Right cardiac atrium (tissue), 5 donors: ENCODE results near the gene WWOX. TPM values are rescaled to one million over a fixed set of nuclear protein-coding genes. Genes with fewer than 3 reads are reported as not detected.
A peak's percentile ranks its signal among the peaks of the same experiment; 100 is the strongest.

Experiments used
- ATAC-seq, 2 donors: fragments of 200-7000 bp; cut with Tn5 transposase; one replicate each; pipeline versions ENCODE4 v1.8.0 to v1.9.1; 2020; ENCODE audit warnings: moderate library complexity in 2 of 2, mild to moderate bottlenecking in 1 of 2
- DNase-seq, 3 donors: peaks; one replicate each; pipeline ENCODE4 v3.0.0-alpha.2; 2020
- H3K27ac ChIP-seq: one replicate; pipeline ENCODE4 v1.5.1; 2013; ENCODE audit warnings: mild to moderate bottlenecking, low read length, control low read depth, moderate library complexity
- H3K27me3 ChIP-seq: one replicate; pipeline ENCODE4 v1.6.1; 2013; ENCODE audit not compliant: control insufficient read depth, insufficient read depth
- H3K4me1 ChIP-seq: one replicate; pipeline ENCODE4 v1.6.1; 2013; ENCODE audit warnings: low read length; ENCODE audit not compliant: control insufficient read depth, insufficient read depth
- H3K4me3 ChIP-seq: one replicate; pipeline ENCODE4 v1.5.1; 2013; ENCODE audit warnings: low read length, control low read depth
- H3K9me3 ChIP-seq: one replicate; pipeline ENCODE4 v1.6.1; 2013; ENCODE audit warnings: low read length; ENCODE audit not compliant: control insufficient read depth
- WGBS: extraction: QIAGEN DNeasy Blood & Tissue Kit; methylation state at CpG from one replicate; pipeline ENCODE4 v1.1.7; 2013; 5-methylcytosine and 5-hydroxymethylcytosine counted together
- intact Hi-C, 4 donors: fragments of 100-400 bp; cut with DNase I; formaldehyde crosslinking; loops; one replicate each; pipeline versions ENCODE4 v1.11.0 to v1.14.0; 2022 to 2023
- polyA plus RNA-seq: library from polyadenylated mRNA; stranded (reverse); fragments of 200-250 nt; gene quantifications from one replicate; pipeline ENCODE4 v1.2.3, GENCODE V29; 2013
- total RNA-seq, 4 donors: library from RNA; stranded (reverse); fragmentation: NEBNext Ultra II Directional; extraction: Animal tissue kit (Norgen Biotek cat#: 25700); gene quantifications; one replicate each; pipeline ENCODE4 v1.2.1, GENCODE V29; 2021
- donor health status: healthy with polysubstance abuse.
- donor health status: DM: no; HTN: yes; CAD: no.
- donor health status: DM: no; HTN: no; CAD: no.
- donor health status: DM: no; HTN: yes; CAD: no; lungs with severe emphysema.
- donor health status: DM: yes; HTN: yes; CAD: no.

WWOX gene
- total and polyA plus RNA-seq, 5 donors, result 6.0 to 14.9 (median 13.1) TPM

DNA sequence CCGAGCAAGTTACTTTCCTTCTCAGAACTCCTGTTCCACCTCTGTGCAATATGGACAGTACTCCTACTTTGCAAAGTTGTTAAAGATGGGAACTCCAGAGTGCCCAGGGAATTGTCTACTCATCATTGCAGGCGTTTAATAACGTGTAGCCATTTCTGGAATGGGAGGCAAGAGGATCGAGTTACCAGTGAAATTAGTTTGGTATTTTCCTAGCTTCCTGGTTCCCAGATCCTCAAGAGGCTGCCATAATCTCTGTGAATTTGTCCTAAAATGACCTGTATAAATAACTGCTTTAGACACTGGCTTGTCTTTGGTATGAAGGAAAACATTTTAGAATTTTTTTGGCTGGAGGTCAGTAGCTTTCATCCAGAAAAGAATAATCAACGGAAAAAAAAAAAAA is 27.7 kb downstream of the WWOX start:
- WGBS, result 31% methylated on average over 5 of the region's 5 CpGs
- intact Hi-C loops, result loop anchor here (5.0 to 10.0 kb wide), 4 partner anchors 108 to 1478 kb away; partner anchors contain the start of gene MAF (in 1 of the 4)
- ATAC-seq, result peak in 1 of 2 donors; percentile 71

DNA sequence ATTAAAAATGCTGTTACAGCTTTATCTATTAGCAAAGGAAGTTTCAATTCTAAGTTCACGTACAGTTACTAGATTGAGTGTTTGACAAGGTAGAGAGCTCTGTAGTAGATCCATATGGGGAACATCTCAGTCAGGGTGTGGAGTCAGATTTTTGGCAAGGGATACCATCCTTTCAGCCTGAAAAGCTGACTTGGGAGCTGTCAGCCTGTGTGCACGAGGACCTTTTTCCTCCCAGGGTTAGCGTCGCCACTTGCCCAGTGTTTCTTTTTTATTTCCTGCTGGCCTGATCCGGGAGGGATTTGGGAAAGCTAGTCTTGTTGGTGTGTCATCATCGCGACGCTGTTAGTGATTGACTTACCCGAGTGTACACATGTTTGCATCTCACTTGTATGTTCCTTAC is 29.5 kb downstream of the WWOX start:
- intact Hi-C loops, result loop anchor here (5.0 to 10.0 kb wide), 4 partner anchors 106 to 1476 kb away; partner anchors contain the start of gene MAF (in 1 of the 4)
- no peaks in the 10 kb centered on the region for H3K9me3 ChIP-seq
- ATAC-seq (peak; percentile 47 to 53), DNase-seq (no peak)
- 38% methylated on average over 9 of the region's 9 CpGs for WGBS
- H3K27me3 ChIP-seq, result no peaks in the 10 kb centered on the region
- no peak overlapping the region for H3K27ac ChIP-seq
- no peak overlapping the region for H3K4me3 ChIP-seq
- peaks cover 2% of the 10 kb centered on the region for H3K4me1 ChIP-seq

More for the DNA sequence above, 27.7 kb downstream of the WWOX start:
- H3K4me1 ChIP-seq, result peaks cover 2% of the 10 kb centered on the region
- peak overlapping the region; percentile 45 for H3K27ac ChIP-seq
- no peaks in the 10 kb centered on the region for H3K9me3 ChIP-seq
- no peaks in the 10 kb centered on the region for H3K27me3 ChIP-seq
- DNase-seq, result no peak
- no peak overlapping the region for H3K4me3 ChIP-seq

DNA sequence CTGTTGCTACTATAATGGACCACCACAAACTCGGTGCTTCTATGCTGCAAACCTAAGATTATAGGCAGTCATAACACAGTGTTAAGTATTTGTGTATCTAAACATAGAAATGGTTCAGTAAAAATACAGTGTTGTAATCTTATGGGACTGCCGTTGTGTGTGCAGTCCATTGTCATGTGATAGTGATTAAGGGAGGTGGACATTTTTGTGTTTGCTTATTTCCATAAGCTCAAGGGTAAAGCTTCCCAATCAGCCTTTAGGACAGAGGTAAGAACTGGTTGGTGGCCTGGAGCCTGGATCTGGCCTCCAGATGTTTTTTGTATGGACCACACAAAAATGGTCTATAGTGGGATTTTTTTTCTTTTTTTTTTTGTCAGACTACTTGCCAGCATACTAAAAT is 29.9 kb downstream of the WWOX start:
- WGBS, result 44% methylated on average over 2 of the region's 2 CpGs
- H3K4me3 ChIP-seq, result no peak overlapping the region
- no peaks in the 10 kb centered on the region for H3K9me3 ChIP-seq
- peaks cover 2% of the 10 kb centered on the region for H3K4me1 ChIP-seq
- DNase-seq (no peak), ATAC-seq (no peak)
- no peak overlapping the region for H3K27ac ChIP-seq
- no peaks in the 10 kb centered on the region for H3K27me3 ChIP-seq
- intact Hi-C loops, result loop anchor here (5.0 to 10.0 kb wide), 4 partner anchors 105 to 1475 kb away; partner anchors contain the start of gene MAF (in 1 of the 4)

DNA sequence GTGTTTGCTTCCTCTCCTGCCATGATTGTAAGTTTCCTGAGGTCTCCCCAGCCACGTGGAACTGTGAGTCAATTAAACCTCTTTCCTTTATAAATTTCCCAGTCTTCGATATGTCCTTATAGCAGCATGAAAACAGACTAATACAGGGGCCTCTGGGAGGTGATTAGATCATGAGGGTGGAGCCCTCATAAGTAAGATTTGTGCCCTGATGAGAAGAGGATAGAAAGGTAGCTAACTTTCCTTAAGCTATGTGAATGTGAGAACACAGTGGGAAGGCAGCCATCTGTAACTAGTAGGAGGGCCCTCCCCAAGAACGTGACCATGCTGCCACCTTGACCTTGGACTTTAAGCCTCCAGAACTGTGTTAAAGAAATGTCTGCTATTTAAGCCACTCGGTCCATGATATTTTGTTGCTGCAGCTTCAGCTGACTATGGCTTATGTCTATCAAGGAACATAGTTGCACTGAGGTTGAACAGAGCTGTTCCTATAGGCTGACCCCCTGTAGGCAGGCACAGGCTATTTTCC is 30.7 kb downstream of the WWOX start:
- no peak overlapping the region for H3K4me3 ChIP-seq
- WGBS, result 90% methylated on average over 4 of the region's 4 CpGs
- no peaks in the 10 kb centered on the region for H3K9me3 ChIP-seq
- H3K27me3 ChIP-seq, result no peaks in the 10 kb centered on the region
- DNase-seq (no peak), ATAC-seq (no peak)
- no peak overlapping the region for H3K27ac ChIP-seq
- intact Hi-C loops, result no loop called here
- peaks cover 2% of the 10 kb centered on the region for H3K4me1 ChIP-seq

DNA sequence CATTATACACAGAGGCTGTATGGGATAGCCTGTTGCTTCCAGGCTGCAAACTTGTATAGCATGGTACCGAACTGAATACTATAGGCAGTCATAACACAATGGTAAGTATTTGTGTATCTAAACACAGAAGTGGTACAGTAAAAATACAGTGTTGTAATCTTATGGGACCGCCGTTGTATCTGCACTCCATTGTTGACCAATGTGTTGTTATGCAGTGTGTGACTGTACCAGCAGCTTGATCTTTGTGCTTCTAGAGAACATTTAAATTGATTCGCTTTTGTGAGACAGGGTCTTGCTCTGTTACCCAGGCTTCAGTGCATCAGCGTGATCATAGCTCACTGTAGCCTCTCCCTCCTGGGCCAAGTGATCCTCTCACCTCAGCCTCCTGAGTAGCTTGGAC is 31.5 kb downstream of the WWOX start:
- ATAC-seq (no peak), DNase-seq (no peak)
- Histone ChIP-seq H3K4me1 (peaks cover 2% of the 10 kb centered on the region), H3K27ac (no peak overlapping the region), H3K27me3 (no peaks in the 10 kb centered on the region), H3K4me3 (no peak overlapping the region), H3K9me3 (no peaks in the 10 kb centered on the region)
- intact Hi-C loops, result no loop called here
- 79% methylated on average over 5 of the region's 5 CpGs for WGBS

DNA sequence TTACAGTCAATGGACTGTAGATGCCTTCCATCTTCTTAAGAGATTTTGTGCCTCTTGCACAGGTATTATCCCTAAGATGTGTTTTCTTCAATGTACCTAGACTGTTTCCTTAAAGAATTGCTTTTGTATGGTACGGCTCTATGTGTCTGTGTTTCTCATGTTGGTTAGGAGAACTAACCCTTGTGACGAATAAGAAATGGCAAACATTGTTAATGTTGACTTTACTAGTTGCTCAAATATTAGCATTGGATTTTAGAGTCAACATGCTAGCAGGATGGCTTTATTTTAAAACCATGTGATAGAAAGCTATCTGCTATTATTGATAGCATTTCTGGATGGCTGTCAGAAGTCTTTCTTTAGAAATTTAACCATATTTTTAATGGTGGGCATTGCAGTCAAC is 34.5 kb downstream of the WWOX start:
- DNase-seq, result no peak
- H3K27me3 ChIP-seq, result no peaks in the 10 kb centered on the region
- ATAC-seq, result no peak
- 91% methylated on average over 2 of the region's 2 CpGs for WGBS
- H3K27ac ChIP-seq, result no peak overlapping the region
- no peaks in the 10 kb centered on the region for H3K9me3 ChIP-seq
- no peak overlapping the region for H3K4me3 ChIP-seq
- H3K4me1 ChIP-seq, result no peaks in the 10 kb centered on the region
- intact Hi-C loops, result no loop called here

DNA sequence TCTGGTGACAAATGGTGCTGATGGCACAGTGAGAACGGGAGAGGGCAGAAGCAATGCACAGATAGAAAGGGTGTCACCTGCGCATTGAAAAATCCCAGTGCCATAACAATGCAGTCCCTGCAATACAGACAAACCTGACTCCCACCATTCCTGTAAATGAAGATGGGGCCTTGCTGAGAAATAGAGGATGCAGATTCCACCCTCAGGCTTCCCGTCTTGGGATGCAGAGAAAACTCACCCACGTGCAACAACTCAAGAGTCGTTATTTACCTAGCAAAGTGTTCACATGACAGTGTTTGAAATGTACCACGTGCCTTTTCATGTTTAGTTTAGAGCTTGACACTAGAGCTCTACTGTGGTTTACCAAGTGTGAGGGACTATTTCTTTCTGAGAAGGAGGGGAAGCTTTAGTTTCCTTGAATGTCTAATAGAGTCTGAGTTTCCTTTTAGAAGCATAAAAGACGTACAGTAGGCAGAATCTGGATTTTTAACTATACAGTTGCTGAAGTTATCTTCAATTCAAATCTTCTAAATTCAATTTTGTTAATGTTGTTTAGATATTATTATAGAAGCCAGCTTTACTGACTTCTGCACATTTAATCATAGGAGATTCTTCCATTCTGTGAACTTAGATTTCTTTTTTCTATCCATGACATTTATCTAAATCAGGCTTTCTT is 35.6 kb downstream of the WWOX start:
- Histone ChIP-seq H3K27me3 (no peaks in the 10 kb centered on the region), H3K27ac (no peak overlapping the region), H3K4me3 (no peak overlapping the region), H3K4me1 (no peaks in the 10 kb centered on the region), H3K9me3 (no peaks in the 10 kb centered on the region)
- ATAC-seq, result no peak
- DNase-seq, result no peak
- 84% methylated on average over 7 of the region's 7 CpGs for WGBS
- intact Hi-C loops, result no loop called here

DNA sequence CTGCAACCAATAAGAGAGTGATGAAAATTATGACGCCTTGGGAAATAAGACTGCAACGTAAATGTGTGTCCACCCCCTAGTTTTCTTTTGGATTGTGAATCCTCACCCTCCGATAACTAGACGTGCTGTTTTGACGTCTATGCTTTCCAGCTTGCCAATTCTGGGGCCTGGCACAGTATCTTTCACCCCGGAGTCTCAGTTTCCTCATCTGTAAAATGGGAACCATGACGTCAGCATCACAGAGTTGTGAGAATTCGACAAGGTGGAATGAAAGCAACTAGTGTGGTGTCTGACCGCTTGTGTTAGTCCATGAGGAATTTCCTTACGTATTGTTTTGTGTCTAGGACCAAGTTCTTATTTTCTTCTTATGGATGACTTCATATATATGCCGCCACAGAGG is 37.7 kb downstream of the WWOX start:
- Histone ChIP-seq H3K27me3 (no peaks in the 10 kb centered on the region), H3K4me1 (no peaks in the 10 kb centered on the region), H3K4me3 (no peak overlapping the region), H3K27ac (no peak overlapping the region), H3K9me3 (no peaks in the 10 kb centered on the region)
- no peak for DNase-seq
- 97% methylated on average over 11 of the region's 11 CpGs for WGBS
- intact Hi-C loops, result no loop called here
- ATAC-seq, result no peak

DNA sequence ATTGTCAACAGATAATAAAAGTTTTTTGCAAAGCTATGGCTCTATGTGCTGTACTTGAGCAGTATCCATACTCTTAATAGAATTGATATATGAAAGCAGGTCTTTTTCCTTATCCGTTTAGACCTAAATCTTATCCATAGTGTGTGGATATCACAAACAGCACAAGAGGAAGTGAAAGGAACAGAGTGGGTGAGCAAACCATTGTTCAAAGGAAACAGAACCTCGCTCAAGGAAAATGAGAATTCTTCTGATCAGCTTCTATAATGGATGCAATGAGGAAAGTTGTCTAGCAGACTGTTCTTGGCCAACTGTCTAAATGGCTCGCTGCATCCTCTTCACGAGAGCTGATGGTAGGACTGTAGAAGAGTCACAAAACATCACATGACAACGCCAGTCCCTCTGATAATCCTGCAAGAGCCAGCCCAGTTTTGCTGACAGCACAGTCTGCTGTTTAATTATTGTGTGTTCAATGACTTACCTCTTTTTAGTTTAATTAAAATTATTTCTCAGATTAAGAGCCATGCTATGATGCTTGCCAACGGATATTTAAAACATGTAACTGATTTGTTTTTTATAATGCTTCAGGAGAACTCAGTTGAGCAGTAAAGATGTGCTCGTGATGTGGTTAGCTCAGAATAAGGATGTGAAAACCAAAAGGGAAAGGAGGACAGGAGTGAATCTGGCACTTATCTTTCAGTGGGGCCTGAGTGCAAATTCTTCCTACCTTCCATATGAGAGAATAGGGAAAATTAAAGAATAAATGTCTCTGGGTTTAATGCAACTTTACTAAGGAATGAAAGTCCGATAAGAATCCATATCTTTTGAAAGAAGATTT is 38.5 kb downstream of the WWOX start:
- ATAC-seq (no peak), DNase-seq (no peak)
- intact Hi-C loops, result no loop called here
- Histone ChIP-seq H3K9me3 (no peaks in the 10 kb centered on the region), H3K4me3 (no peak overlapping the region), H3K27me3 (no peaks in the 10 kb centered on the region), H3K27ac (no peak overlapping the region), H3K4me1 (no peaks in the 10 kb centered on the region)
- 82% methylated on average over 8 of the region's 8 CpGs for WGBS

DNA sequence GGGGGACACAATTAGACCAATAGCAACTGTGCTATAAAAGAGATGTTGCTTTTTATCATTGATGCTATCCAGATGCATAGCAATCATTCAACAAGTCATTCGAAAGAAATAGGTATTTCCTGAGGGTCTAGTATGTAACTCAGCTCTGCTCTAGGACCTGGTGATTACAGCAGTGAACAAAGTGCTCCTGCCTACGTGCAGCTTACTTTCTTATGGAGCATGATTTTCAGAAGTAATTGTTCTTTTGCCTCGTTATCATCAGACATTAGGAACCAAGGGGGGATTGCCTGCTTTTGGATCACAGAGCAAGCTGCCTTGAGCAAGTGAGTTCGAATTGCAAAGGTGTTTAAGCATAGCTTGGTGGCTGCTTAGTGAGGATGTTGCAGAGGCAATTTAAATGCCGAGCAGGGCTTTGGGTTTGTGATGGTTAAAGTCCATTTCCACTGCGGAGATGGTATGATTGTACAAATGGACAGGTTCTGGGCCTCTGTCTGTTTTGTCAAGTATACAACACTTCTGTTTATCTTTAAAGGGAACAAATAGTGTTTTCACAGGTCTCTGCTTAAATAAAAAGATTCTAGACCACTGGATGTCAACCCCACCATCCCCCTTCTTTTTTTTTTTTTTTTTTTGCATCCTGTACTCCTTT is 41.5 kb downstream of the WWOX start:
- Histone ChIP-seq H3K4me1 (no peaks in the 10 kb centered on the region), H3K27ac (no peak overlapping the region), H3K27me3 (no peaks in the 10 kb centered on the region), H3K4me3 (no peak overlapping the region), H3K9me3 (no peaks in the 10 kb centered on the region)
- ATAC-seq (no peak), DNase-seq (no peak)
- 93% methylated on average over 6 of the region's 6 CpGs for WGBS
- intact Hi-C loops, result no loop called here

DNA sequence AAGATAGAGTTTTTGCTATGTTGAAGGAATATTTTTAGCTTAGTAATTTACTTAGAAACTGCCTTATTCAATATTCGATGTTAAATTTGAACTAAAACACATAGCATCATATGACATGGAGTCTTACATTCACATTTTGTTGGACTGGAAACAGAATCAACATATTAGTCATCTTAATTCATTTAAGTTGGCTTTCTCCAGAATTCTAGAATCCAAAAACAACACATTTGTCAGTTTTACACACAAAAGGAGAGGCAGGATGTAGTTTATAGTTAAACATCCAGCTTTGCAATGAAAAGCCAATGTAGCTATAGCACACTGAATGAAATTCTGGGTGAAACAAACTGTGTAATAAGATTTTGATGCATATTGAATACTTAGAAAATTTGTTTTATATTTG is 43.3 kb downstream of the WWOX start:
- Histone ChIP-seq H3K9me3 (no peaks in the 10 kb centered on the region), H3K4me1 (no peaks in the 10 kb centered on the region), H3K27ac (no peak overlapping the region), H3K4me3 (no peak overlapping the region), H3K27me3 (no peaks in the 10 kb centered on the region)
- DNase-seq (no peak), ATAC-seq (peak; percentile 48 to 57)
- WGBS, result 38% methylated on average over 1 of the region's 1 CpG
- intact Hi-C loops, result no loop called here
